ENCODE results near the gene ADAMTSL2.
A peak's percentile ranks its signal among the peaks of the same experiment; 100 is the strongest.

Gene ADAMTSL2

DNA sequence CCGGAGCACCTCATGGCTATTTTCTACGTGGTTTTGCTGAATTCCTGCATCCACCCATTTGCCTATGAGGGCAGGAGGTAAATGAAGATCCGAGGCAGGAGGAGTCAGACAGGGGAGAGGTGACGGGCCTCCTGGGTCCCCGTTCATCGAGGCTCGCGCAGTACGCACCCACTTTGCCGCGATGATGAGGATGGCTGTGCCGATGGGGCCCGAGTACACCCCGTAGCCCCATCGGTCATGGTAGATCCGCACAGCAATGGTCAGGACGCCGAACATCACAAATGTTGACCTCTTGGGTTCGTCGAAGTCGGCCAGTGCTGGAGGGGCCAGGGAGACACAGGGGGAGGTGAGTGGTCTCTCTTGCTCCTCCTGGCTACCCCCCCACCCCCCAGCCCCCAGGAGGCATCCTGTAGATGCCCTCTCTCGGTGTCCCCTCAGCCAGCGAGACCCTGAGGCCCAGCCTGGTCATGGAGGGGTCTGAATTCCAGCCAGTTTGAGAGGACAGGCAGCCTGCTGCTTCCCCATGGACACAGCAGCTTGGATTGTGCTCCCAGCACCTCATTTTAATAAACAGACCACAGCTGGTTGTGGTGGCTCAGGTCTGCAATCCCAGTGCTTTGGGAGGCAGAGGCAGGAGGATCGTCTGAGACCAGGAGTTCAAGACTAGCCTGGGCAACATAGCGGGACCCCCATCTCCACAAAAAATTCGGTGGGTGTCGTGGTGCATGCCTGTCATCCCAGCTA is 15.6 kb upstream of the ADAMTSL2 start:
- DNase-seq, result no peak

GRCh38 chr9:133519693-133520092 is 14.8 kb upstream of the ADAMTSL2 start:
- no peak for DNase-seq

DNA sequence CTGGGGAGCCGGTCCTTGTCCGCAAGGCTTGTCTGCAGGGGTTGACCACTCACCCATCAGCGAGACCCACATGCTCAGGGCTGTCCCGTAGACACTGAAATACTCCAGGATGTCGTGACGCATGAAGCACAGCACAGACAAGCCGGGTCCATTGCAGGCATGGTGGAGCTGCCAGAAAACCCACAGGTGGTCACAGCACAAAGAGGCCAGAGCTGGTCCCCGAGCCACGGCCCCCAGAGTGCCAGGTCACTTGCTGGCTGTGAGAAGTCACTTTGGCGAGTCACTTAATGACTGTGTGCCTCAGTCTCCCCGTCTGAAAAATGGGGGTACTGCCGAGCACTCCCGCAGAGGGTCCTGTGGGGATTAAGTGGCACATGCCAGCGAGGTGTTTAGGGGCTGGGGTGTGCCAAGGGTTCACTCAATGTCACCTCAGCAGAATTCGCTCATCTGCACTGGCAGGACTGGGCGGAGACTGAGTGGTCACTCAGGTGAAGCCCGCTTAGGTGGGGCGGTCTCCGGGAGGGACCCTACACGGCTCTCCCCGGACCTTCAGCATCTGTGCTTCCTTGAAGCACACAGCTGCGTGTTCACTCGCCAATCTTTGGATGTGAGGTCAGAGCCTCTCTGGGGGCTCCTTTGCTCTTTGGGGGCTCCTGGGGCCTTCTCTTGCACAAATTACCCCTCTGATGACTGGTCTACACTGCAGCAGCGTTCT is 14.2 kb upstream of the ADAMTSL2 start:
- DNase-seq, result no peak

GRCh38 chr9:133521122-133522072 is 13.1 kb upstream of the ADAMTSL2 start:
- no peak for DNase-seq

GRCh38 chr9:133522073-133522910 is 12.2 kb upstream of the ADAMTSL2 start:
- no peak for DNase-seq

DNA sequence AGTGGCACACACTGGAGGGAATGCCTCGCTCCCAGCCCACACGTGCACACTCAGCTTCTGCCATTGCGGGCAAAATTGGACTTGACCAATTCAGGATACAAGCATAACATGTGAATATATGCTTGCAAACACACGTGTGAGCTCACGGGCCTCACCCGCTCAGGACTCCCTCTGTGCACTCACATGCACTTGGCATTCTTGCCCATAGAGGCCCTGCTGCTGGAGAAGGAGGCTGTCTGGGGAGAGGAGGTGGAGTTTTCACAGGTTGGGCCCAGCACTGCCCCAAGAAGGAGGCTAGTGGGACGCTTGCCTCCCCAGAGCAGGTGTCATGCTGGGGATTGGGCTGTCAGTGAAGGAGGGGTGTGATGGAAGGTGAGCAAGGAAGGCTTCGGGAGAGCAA is 11.4 kb upstream of the ADAMTSL2 start:
- no peak for DNase-seq

DNA sequence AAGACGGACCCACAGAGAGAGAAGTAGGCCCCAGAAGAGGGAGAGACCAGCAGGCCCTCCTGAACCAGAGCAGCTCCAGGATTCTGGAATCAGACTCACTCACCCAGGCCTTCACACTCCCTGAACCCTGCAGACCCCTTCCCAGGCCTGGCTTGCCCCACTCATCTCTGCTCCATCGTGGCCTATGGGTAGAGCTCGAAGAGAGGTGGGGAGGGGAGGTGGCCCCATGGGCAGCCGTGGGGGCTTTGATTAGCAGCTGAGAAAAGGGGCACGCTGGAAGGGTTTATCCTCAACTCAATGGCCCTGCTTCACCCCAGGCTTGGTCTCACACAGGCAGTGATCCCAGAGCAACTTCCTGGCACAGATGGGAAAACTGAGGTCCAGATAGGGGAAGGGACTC is 10.4 kb upstream of the ADAMTSL2 start:
- DNase-seq, result no peak

- DNase-seq, result no peak
Observed at GRCh38 chr9:133524679-133525228, 9.8 kb upstream of the ADAMTSL2 start, which contains the start of gene MYMK. Gene MYMK, minus strand, starts transcription at chr9:133524959. Its CDS starts 115 bp downstream, at chr9:133524844.

- DNase-seq, result no peak
Observed at GRCh38 chr9:133525677-133526076, 8.8 kb upstream of the ADAMTSL2 start.

DNA sequence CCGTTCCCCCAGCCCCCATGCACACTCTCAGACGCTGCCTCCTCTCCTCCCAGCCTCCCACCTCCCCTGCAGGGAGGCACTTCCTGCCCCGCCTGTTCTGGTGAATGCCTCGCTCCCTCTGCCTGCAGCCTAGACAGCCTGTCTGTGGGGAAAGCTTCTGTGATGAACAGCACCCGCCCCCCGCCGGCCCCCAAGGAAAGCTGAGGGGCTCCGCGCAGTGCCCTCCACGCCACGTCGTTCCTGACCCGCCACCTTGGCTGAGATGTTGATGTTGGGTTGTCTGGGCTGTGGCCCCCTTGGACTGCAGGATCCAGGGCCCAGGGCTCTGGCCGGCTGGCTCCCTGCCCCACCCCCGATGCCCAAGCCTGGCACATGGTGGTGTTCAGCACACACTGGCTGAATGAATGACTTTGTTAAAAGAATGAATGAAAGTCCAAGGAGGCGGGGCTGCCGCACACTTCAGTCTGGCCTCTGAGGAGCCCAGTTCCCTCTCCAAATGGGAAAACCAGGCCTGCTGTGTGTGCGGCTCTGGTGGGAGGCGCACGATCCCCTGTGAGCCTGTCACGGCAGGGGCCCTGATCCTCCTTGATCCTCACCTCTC is 7.7 kb upstream of the ADAMTSL2 start:
- DNase-seq, result no peak

DNA sequence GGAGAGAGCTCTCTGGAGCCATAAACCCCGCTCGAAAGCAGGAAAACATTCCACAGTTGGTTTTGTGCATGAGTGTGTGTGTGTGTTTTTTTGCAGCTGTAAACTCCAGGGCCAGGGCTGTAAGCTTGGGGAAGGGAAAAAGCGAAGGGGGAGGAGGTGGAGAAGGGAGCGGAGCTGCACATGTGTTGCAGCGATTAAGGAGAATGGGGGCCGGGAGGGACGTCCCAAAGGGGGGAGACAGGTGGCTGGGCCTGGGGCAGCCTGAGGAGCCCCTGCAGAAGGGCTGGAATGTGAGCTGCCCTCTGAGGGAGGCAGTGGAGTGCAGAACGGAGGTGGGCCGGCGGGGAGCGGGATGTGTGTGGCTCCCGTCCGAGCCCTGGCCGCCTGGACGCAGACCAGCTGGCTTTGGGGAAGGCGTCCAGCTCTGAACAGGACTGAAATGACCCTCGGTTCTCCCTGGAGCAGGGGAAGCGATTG is 7.0 kb upstream of the ADAMTSL2 start:
- no peak for DNase-seq

DNA sequence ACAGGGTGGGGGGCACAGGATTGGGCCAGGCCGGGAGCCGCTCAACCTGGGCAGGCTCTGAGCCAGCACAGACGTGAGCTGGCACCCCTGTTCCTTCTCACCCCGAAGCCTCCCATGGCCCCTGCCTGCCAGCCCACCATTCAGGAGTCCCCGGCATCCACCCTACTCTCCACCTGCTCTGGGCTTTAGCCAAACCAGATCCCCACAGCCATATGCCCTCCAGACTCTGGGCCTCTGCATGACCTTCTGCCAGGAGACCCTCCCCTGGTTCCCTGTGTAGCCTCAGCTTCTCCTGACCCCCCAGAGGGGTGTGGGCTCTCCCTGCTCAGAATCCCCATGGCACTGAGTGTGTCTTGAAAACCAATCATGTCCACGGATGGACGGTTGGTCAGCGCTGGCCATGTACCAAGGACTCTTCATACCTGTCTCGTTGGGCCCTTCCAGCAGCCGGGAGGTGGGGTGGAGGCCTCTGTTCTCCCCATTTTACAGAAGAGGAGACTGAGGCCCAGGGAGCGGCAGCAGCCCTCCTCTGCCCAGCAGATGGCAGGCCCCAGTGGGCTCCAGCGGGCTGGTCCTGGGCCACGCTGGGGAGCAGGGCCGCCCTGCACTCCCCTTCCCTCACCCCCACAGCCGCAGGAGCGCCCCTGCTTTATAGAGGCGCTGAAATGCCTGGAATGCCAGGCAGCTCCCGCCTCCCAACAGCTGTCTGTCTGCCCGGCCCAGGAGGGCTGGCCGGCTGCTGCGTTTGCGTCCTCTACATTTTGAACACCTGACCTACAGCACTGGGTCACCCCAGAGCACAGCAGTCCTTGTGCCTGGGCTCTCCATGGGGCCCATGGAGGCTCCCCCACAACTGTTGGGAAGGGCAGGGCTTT is 6.3 kb upstream of the ADAMTSL2 start:
- no peak for DNase-seq

DNA sequence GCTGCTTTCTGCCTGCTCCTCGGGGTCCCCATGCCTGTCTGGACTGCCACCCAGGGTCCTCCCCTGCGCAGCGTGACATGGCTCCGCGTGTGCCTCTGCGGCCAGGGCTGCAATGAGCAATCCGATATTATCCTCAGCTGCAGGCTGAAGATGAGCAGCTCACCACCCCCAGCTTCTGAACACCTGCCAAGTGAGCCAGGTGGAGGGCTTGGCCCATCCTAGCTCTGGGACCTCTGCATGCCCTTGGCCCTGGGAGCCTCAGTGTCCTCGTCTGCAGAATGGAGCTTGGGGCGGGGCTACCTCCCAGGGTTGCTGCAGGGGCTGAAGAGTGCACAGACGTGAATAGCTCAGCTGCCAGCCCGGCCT is 5.6 kb upstream of the ADAMTSL2 start:
- no peak for DNase-seq

DNA sequence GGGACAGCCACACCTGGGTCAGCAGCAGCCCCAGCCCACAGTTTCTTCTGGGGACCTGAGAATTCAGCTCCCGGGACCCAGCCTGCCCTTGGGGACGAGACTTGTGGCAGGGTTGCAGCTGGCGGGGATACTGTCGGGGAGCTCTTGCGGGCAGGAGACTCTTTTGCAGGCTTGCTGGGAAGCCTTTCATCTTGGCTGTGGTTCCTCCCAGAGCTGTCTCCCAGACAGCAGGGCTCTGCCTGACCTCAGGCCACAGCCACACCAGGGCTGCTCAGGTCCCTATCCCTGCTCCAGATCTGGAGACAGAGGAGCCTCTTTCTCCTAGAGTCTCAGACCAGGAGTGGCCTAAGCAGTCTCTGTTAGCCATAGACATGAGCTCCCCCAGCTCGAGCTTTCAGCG is 5.0 kb upstream of the ADAMTSL2 start:
- DNase-seq, result no peak

DNA sequence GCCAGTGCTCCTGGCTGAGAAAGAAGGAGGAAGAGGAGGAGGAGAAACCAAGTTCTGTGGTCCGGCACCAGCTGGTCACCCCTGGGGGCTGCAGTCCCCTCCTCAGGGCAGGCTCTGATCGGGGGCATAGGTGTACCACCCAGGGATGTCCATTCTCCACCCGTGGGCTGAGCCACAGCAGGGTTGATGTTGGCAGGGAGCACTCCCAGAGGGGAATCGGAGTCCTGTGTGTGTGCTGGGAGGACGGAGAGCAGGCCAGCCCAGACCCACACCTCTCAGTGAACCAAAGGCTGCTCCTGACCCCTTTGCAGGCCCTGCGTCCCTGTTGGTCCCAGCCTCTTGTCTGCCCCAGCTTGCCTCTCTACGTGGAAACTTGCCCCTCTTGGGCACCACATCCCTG is 4.6 kb upstream of the ADAMTSL2 start:
- no peak for DNase-seq

- DNase-seq, result no peak
Observed at GRCh38 chr9:133531293-133531692, 3.2 kb upstream of the ADAMTSL2 start.

DNA sequence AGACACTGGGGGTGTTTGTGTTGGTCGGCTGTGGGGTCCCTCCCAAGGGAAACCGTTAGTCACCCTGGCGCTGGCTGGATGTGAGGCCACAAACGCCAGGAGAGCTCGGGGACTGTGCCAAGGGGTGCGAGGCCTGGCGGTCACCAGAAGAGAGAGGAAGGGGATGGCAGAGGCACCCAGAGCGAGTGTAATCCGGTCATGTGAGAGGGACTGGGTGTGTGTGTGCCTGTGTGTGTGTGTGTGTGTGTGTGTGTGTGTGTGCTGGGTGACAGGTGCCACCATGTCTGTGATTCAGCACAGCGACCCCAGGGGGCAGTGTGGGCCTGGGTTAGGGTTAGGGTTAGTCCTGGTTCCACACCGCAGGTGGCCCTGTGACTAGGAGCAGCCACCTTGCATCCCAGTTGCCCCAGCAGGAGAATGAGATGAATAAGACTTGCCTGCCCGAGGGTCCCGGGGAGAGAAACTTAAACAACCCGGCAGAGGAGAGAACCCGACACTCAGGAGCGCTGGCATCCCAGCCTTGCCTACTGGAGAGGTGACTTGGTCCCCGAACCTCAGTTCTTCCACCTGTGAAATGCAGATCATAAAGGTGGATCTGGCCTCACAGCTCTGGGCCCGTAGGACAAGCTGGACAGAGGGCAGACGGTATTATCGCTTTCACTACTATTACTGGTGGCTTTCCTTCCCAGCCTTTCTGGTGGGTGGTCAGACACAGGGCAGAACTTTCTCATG is 1.4 kb upstream of the ADAMTSL2 start:
- peak; percentile 51 for DNase-seq

GRCh38 chr9:133533857-133534256 is 647 bp upstream of the ADAMTSL2 start:
- DNase-seq, result no peak

- DNase-seq, result no peak
Observed at GRCh38 chr9:133535306-133535877, 888 bp downstream of the ADAMTSL2 start.
